ENCODE measurements around the gene PTGDR2.

- TF ChIP-seq POLR2A (IDR thresholded peaks at IDR 0.05; ENCODE audit: low read length) (no peak), GATA1 (IDR thresholded peaks at IDR 0.05; ENCODE audit: low read depth, low read length) (no peak)
Observed at GRCh38 chr11:60847896-60848295, 7.9 kb downstream of the PTGDR2 start.
